ENCODE data around the gene RASGRP4.
"Not testable (repeated sequence)": the region's sequence is repeated elsewhere in the genome, so short reads cannot be mapped to it uniquely, and the experiment has no call there.

Gene RASGRP4

GRCh38 chr19:38412491-38412890 lies 13.5 kb downstream of the RASGRP4 start:
- no peak for DNase-seq

- DNase-seq, result not testable (repeated sequence)
These were observed 14.1 kb downstream of the RASGRP4 start for GRCh38 chr19:38411898-38412297.

DNA sequence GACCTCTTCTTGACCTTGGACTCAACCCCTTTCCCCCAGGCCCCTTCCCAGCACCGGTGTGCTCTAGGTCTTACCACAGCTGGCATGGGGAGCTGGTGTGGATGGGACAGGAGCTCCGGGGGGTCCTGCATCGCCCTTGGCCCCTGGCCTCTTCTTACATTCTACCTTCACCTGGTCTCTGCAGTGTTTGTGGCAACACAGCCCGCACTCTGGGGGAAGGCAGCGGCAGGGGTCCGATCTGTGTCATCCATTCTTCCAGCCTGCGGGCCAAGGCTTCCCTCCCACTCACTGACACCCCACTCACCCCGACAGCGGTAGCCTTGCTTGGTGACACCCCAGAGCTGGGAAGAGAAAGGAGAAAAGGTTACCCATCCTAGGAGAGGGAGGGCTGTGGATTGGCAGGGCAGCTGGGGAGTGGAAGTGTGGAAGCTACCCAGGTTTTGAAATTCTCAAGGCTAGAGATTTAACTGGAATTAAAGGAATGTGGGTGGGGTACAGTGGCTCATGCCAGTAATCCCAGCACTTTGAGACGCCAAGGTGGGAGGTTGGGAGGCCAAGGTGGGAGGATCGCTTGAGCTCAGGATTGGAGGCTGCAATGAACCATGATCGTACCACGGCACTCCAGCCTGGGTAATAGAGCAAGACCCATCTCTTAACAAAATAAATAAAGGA lies 14.8 kb downstream of the RASGRP4 start:
- DNase-seq, result no peak

GRCh38 chr19:38410407-38410806 lies 15.6 kb downstream of the RASGRP4 start:
- not testable (repeated sequence) for DNase-seq

DNA sequence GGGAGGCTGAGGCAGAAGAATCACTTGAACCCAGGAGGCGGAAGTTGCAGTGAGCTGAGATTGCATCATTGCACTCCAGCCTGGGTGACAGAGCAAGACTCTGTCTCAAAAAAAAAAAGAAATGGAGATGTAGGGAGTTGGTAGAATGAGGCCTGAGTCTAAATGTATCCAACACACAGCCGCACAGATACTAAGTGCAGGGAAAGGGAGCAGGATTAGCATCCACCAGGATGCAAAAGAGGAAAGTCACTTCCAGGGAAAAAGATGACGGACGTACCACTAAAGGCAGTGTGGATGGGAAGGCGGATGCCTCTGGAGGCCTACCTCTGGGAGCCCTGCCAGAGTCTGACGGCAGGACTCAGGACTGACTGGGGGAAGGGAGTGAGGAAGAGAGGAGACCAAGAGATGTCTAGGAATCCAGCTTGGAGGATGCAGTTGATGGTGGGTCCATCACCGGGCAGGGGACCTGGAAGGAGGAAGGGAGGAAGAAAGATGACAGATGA lies 16.3 kb downstream of the RASGRP4 start:
- DNase-seq, result no peak

DNA sequence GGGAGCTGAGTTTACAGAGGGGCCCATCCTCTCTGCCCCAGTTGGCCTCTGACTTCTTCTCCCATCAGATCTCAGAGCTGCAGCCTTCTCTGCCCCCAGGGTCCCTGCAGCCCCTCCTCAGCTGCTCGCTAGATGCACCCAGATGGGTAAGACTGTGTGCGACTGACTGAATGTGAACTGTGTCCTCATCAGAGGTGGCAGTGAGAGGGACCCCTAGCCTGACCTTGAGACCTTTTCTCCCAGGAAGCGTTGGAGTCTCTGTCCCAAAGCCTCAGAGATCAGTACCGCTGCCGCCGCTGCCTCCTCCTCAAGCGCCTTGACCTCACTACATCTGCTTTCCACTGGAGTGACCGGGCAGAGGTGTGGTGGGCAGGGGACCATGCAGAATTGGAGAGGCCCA lies 20.7 kb downstream of the RASGRP4 start:
- no peak for DNase-seq

DNA sequence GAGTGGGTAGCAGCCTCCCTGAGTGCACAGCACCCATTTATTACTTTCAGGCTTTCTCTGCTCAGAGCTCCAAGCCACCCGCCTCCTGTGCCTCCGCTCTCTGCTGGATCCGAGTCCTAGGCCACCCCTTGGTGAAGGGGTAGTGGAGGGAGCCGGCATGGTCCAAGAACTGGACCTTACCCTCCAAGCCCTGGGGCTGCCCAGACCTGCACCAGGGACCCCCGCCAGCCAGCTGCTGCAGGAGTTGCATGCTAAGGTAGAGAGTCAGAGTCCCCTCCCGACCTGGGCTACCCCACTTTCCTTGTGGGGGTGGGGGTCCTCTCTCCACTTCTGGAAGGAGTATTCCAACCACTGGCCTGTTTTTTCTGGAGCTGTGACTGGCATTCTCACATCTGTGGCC lies 21.2 kb downstream of the RASGRP4 start:
- no peak for DNase-seq

DNA sequence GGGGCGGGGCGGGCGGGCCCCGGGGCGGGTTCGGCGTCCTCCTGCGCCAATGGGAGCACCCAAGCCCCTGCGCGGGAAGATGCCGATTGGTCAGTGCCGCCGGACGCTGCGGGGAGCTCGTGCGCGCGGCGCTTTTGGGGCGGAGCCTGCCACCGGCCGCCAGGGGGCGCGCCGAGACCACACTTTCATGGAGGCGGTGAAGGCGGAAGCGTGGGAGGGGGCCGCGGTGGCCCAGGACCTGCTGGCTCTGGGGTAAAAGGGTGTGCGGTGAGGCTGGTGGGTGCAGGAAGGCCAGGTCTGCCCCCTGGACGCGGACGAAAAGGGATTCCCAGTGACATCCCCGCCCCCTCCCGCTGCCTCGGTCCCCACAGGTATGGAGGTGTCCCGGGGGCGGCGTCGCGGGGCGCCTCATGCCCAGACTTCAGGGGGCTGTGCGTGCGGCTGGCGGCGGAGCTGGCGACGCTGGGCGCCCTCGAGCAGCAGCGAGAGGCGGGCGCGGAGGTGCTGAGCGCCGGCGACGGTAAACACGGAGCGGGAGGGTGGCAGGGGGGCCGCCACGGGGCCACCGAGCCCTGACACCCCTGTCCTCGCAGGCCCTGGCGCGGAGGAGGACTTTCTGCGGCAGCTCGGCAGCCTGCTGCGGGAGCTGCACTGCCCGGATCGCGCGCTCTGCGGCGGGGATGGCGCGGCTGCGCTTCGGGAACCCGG lies 22.9 kb downstream of the RASGRP4 start, which contains the start of gene FAM98C:
FAM98C (plus strand) TSS at position 127 of the 708 bp plus-strand sequence; CDS start at position 188, 61 bp downstream.
- peak; percentile 98 for DNase-seq

- DNase-seq, result no peak
These were observed 23.4 kb downstream of the RASGRP4 start for GRCh38 chr19:38402623-38402966.

DNA sequence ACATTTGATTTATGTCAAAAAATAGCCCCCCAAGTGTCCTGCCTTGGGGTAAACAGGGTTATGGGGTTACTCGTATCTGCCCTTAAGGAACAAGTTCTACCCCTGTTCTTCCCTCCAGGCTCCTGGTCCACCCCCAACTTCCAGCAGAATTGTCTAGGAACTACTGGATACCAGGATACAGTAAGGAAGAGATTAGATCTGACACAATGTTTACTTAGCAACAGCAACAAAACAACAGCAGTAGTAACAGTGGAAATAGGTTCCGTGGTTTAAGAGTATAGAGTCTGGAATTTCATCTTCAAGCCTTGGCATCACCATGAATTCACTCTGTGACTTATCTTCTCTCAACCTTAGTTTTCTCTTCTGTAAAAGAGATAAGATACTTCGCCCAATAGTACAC lies 24.9 kb downstream of the RASGRP4 start:
- no peak for DNase-seq

DNA sequence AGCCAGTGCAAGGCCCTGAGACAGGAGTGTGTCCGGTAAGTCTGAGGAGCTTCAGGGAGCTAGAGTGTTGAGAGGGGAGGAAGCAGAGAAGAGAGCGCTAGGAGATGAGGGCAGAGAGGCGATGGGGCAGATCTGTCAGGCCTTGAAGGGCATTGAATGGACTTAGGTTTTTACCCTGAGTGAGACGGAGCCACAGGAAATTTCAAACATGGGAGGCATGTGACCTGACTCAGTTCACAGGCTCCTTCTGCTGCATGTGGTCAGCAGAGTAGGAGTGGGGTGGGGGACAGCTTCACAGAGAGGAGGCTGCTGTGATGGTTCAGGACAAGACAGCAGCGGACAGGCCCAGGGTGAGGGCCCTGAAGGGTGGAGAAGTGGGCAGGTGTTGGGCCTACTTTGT lies 25.7 kb downstream of the RASGRP4 start:
- no peak for DNase-seq

- no peak for DNase-seq
These were observed 26.5 kb downstream of the RASGRP4 start for GRCh38 chr19:38399537-38399936.

DNA sequence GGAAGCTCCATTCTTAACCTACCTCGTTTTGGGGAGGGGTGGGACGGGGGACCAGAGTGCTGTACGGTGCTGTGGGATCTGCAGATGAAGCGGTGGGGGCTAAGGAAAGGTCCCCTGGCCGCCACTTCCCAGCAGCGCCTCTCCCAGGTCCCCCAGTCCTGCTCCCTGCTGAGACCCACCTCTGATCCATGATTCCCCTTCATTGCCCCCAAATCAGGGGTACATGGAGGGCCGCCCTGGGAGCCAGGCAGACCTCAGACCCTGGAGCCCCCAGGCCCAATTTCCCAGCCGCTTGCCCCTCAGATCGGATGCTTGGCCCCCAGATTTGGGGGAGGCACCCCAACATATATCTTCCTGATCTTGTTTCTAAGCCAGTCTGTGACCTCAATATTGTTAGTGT lies 26.9 kb downstream of the RASGRP4 start:
- DNase-seq, result no peak

DNA sequence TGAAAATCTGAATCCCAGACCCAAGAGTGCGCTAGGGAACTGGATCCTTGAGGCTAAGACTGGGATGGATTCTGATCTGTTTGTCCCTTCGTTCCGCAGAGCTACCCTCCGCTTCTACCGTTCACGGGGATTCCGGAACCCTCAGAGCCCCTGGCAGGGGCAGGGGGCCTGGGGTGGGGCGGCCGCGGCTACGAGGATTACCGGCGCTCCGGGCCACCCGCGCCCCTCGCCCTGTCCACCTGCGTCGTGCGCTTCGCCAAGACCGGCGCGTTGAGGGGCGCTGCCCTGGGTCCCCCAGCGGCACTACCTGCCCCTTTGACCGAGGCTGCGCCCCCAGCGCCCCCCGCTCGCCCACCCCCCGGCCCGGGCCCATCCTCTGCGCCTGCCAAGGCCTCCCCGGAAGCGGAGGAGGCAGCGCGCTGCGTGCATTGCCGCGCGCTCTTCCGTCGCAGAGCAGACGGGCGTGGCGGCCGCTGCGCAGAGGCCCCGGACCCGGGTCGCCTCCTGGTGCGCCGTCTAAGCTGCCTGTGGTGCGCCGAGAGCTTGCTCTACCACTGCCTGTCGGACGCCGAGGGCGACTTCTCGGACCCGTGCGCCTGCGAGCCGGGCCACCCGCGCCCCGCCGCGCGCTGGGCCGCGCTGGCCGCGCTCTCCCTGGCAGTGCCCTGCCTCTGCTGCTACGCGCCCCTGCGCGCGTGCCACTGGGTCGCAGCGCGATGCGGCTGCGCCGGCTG lies 30.5 kb downstream of the RASGRP4 start:
- DNase-seq, result peak; percentile 44

GRCh38 chr19:38394488-38394887 lies 31.5 kb downstream of the RASGRP4 start:
- DNase-seq, result peak; percentile 56

- DNase-seq, result no peak
These were observed 33.2 kb downstream of the RASGRP4 start for GRCh38 chr19:38392707-38393308.

DNA sequence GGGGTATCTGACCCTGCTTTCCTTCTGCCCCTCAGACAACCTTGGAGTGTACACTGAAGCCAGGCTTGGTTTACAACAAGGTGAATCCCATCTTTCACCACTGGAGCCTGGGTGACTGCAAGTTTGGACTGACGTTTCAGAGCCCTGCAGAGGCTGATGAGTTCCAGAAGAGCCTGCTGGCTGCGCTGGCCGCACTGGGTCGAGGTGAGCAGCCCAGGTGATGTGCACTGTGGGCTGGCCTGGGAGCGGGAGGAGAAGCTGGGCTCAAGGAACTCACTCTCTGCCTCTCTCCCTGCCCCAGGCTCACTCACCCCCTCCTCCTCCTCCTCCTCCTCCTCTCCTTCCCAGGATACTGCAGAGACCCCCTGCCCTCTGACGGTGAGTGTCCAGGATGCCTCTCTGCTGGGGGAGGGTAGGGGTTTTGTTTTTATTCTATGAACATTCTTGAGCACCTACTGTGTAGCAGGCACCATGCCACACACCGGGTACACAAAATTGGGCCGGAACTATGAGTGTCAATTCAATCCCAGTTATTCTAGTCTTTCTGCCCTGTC lies 34.0 kb downstream of the RASGRP4 start:
- DNase-seq, result no peak

- DNase-seq, result no peak
These were observed 35.8 kb downstream of the RASGRP4 start for GRCh38 chr19:38389957-38390924.

DNA sequence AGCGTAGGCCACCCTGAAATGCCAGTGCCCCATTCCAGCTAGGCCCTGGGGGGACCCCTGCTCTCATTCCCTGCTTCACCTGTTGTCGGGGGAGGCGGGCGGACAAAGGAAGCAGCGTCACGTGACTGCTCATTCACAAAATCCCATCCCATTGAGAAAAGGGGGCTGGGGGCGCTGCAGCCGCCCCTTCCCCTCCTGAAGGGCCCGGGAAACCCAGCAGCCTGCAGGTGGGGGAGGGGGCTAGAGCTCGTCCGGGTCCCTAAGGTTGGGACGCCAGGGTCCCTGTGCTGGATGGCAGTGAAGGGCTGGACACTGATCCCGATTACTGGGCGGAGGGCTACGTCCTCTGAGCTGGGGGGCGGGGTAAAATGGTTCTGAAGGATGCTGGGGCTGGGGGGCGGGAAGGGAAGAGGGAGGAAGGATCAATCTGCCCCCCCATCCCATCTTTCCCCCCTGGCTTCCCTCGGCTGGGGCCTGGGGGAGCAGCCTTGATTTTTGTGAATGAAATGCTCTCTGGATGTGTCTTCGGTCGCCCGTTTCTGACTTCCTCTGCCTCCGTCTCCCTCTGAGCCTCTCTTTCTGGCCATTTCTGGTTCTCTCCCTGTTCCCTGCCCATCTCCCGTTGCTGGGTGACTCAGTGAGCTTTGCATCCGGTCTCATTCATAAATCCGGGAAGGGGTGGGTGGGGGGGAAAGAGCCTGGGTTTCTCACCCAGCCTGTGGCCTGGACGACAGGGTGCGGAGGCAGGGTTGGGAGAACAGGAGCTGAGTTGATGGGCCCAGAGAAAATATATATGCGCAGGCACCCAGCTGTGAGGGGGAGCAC lies 36.7 kb downstream of the RASGRP4 start:
- DNase-seq, result no peak

DNA sequence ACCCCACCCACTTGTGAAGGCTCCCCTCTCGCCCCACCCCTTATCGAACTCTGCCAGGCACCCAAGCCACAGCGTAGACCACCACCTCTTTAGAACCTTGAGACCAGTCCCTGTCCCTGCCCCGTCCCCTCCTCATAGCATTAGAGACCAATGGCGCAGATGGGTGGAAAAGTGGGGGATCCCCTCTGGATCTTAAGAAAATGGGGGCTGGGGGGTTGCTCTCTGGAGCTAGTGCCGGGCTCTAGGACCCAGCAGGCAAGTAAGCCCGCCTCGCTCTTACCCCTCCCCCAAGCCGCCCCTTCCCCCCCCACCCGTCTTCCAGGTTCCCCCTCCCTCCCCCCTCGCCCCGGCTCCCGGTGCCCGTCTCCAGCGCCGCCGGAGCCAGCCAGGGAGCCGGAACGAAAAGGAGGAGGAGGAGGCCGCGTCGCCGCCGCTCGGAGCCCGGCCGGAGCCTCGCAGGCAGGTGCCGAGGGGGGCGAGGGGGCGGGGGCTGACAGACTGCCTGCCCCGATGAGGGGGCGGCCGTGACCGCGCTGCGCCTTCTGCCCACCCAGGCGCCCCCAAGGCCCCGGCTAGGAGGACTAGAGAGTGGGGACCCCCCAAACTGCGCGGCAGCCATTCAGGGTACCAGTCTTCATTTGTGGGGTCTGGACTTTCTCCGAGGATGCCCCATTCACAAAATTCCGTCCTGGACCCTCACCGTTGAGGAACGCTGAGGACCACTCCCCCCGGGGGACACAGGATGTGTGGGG lies 37.5 kb downstream of the RASGRP4 start, which contains the start of gene SPRED3:
SPRED3 (plus strand) TSS at position 349 of the 752 bp plus-strand sequence. CDS start 1,606 bp downstream, outside the sequence.
- no peak for DNase-seq

Data from activated effector memory CD4-positive, alpha-beta T cell treated with Interleukin-2 at 50 U/mL for 16 hours (primary cell).